HL-60/S4 treated with phorbol 12-myristate 13-acetate at 8.2 ng/mL for 4 days and 3 days (cell line): ENCODE results near the gene CENPF.
"Not testable (repeated sequence)": the region's sequence is repeated elsewhere in the genome, so short reads cannot be mapped to it uniquely, and the experiment has no call there.

Experiments used
- in situ Hi-C: fragments of 300-500 bp; cut with MboI; formaldehyde crosslinking; loops from 2 replicates; pipeline ENCODE4 v1.15.0; 2022; ENCODE audit warnings: low sequenced_read_pairs

CENPF gene

GRCh38 chr1:214658175-214658574, 55.2 kb downstream of the CENPF start:
- in situ Hi-C loops = no loop called here

GRCh38 chr1:214658785-214659184, 55.8 kb downstream of the CENPF start:
- in situ Hi-C loops = no loop called here

GRCh38 chr1:214660190-214660589, 57.2 kb downstream of the CENPF start:
- in situ Hi-C loops = no loop called here

- in situ Hi-C loops = no loop called here
These were observed 57.9 kb downstream of the CENPF start for GRCh38 chr1:214660900-214661299.

- in situ Hi-C loops = no loop called here
These were observed 59.3 kb downstream of the CENPF start for GRCh38 chr1:214662223-214662785.

- in situ Hi-C loops = no loop called here
These were observed 61.8 kb downstream of the CENPF start for GRCh38 chr1:214664651-214665433.

- in situ Hi-C loops = no loop called here
These were observed 62.7 kb downstream of the CENPF start for GRCh38 chr1:214665606-214666110.

GRCh38 chr1:214666674-214667073, 63.7 kb downstream of the CENPF start:
- in situ Hi-C loops = no loop called here

- in situ Hi-C loops = no loop called here
These were observed 67.1 kb downstream of the CENPF start for GRCh38 chr1:214670098-214670497.

- in situ Hi-C loops = not testable (repeated sequence)
These were observed 70.0 kb downstream of the CENPF start for GRCh38 chr1:214673029-214673428.

- in situ Hi-C loops = no loop called here
These were observed 70.6 kb downstream of the CENPF start for GRCh38 chr1:214673576-214673975.

- in situ Hi-C loops = not testable (repeated sequence)
These were observed 72.5 kb downstream of the CENPF start for GRCh38 chr1:214675524-214675923.

GRCh38 chr1:214676747-214677146, 73.8 kb downstream of the CENPF start:
- in situ Hi-C loops = no loop called here

- in situ Hi-C loops = no loop called here
These were observed 75.0 kb downstream of the CENPF start for GRCh38 chr1:214677945-214678344.

GRCh38 chr1:214678386-214678785, 75.4 kb downstream of the CENPF start:
- in situ Hi-C loops = no loop called here

- in situ Hi-C loops = no loop called here
These were observed 80.6 kb downstream of the CENPF start for GRCh38 chr1:214683621-214684020.

- in situ Hi-C loops = no loop called here
These were observed 82.9 kb downstream of the CENPF start for GRCh38 chr1:214685906-214686305.

- in situ Hi-C loops = no loop called here
These were observed 83.5 kb downstream of the CENPF start for GRCh38 chr1:214686497-214686896.

- in situ Hi-C loops = no loop called here
These were observed 85.9 kb downstream of the CENPF start for GRCh38 chr1:214688891-214689290.

- in situ Hi-C loops = no loop called here
These were observed 91.8 kb downstream of the CENPF start for GRCh38 chr1:214694769-214695168.

- in situ Hi-C loops = no loop called here
These were observed 95.6 kb downstream of the CENPF start for GRCh38 chr1:214698559-214698958.

- in situ Hi-C loops = no loop called here
These were observed 97.4 kb downstream of the CENPF start for GRCh38 chr1:214700437-214700836.
